ENCODE results near the gene SPEG.

- no peak for TF ChIP-seq CTCF (IDR thresholded peaks at IDR 0.05)
- TF ChIP-seq EHF (CRISPR knock-in tag; IDR thresholded peaks at IDR 0.05), result no peak
- TF ChIP-seq TP53 (CRISPR knock-in tag; IDR thresholded peaks at IDR 0.05), result no peak
- no peak for TF ChIP-seq HMGXB4 (CRISPR knock-in tag; IDR thresholded peaks at IDR 0.05; ENCODE audit: borderline replicate concordance)
- TF ChIP-seq E2F6 (IDR thresholded peaks at IDR 0.05; ENCODE audit: borderline replicate concordance, low read depth), result no peak
- no peak for TF ChIP-seq RCOR1 (IDR thresholded peaks at IDR 0.05; ENCODE audit: low read depth, low read length)
Measured at GRCh38 chr2:219474285-219475060, 39.8 kb downstream of the SPEG start.

Data from A549 (cell line).